Measurements from ENCODE around the gene THAP4.

GRCh38 chr2:241656190-241656741, 19.3 kb upstream of the THAP4 start:
- TF ChIP-seq POLR2AphosphoS5 (IDR thresholded peaks at IDR 0.05; ENCODE audit: low read depth, low read length) (no peak), POLR2A (IDR thresholded peaks at IDR 0.05; ENCODE audit: low read depth, low read length) (no peak), TAF1 (IDR thresholded peaks at IDR 0.05; ENCODE audit: low read depth, low read length) (no peak), PAX5 (IDR thresholded peaks at IDR 0.05; ENCODE audit: insufficient read depth, low read length, severe bottlenecking) (no peak), SPI1 (IDR thresholded peaks at IDR 0.05; ENCODE audit: low read depth, low read length) (no peak), POU2F2 (IDR thresholded peaks at IDR 0.05; ENCODE audit: low read depth, low read length) (no peak)

Data from GM12891 (cell line).